Astrocyte (in vitro differentiated cells and primary cell): Measurements from ENCODE around the gene CD22.

Experiments
- EZH2 ChIP-seq: IDR thresholded peaks from 2 replicates; pipeline ENCODE4 v1.6.1; 2012; ENCODE audit warnings: mild to moderate bottlenecking, low read length, inconsistent platforms; ENCODE audit not compliant: insufficient read depth
- TF ChIP-seq, protein P1 (sequence below): IDR thresholded peaks from 2 replicates; pipeline ENCODE4 v1.5.1; 2011; ENCODE audit warnings: low read depth, mild to moderate bottlenecking, inconsistent platforms, low read length, moderate library complexity; ENCODE audit not compliant: insufficient read depth

DNA sequence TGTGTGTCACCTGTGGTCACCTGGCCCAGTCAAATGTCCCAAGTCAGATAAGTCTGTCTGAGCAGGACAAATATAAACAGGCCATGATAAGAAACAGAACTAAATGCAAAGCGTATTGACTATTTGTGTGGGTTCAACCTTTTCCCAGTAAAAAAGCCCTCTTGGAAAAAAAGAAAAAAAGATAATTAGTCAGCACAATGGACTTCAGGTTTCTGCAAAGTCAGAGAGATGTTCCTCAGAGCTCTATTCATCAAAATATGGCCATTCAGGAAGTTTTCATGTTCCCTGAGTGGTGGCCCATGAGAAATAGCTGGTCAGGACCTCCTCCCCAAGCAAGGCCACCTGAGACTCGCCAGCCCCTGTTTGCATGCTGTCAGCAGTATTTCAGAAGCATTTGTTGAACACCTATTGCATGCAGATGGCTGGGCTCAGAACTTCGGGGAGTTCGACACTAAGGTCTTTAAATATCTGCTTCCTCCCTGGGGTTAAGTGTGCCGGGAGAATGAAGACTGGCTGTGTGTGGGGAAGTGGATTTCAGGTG is 32.0 kb downstream of the CD22 start:
- TF ChIP-seq, protein P1, sequence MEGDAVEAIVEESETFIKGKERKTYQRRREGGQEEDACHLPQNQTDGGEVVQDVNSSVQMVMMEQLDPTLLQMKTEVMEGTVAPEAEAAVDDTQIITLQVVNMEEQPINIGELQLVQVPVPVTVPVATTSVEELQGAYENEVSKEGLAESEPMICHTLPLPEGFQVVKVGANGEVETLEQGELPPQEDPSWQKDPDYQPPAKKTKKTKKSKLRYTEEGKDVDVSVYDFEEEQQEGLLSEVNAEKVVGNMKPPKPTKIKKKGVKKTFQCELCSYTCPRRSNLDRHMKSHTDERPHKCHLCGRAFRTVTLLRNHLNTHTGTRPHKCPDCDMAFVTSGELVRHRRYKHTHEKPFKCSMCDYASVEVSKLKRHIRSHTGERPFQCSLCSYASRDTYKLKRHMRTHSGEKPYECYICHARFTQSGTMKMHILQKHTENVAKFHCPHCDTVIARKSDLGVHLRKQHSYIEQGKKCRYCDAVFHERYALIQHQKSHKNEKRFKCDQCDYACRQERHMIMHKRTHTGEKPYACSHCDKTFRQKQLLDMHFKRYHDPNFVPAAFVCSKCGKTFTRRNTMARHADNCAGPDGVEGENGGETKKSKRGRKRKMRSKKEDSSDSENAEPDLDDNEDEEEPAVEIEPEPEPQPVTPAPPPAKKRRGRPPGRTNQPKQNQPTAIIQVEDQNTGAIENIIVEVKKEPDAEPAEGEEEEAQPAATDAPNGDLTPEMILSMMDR: no peak
- TF ChIP-seq EZH2: no peak
